CD4-positive, alpha-beta T cell treated with Interferon alpha-2 for 1 hour (primary cell): ENCODE data around the gene PLA2G3.

ENCODE experiments used
- DNase-seq, 2 donors: peaks; one replicate each; pipeline ENCODE4 v3.0.0-alpha.2; 2020 to 2022

The PLA2G3 gene

DNA sequence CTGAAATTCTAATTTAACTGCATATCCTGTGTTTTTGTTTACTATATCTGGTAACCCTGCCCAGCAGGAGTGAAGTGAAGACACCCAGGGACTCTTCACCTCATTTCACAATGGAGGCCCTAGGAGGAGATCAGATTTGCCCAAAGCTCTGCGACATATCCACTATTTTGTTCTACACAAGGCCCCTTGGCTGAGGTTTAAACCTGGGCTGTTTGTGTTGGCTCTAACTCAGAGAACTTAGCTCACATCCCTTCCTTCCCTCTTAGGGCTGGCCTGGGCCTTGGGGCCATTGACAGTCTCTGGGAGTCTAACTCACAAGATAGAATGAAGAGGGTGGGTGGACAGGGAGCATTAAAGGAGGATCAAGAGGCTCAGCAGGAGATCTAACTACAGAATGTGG lies 8.2 kb upstream of the PLA2G3 start:
- no peak for DNase-seq

DNA sequence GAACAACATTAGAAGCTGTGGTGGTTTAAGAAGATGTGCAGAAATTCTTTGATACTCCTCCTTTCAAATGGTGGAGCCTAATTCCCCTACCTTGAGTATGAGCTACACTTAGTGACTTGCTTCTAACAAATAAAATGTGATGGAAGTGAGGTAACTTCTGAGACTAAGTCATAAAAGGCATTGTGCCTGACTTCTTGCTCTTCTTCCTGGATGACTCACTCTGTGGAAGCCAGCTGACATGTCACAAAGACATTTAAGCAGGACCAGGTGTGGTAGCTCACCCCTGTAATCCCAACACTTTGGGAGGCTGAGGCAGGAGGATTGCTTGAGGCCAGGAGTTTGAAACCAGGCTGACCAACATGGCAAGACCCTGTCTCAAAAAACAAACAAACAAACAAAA lies 3.9 kb upstream of the PLA2G3 start:
- no peak for DNase-seq

DNA sequence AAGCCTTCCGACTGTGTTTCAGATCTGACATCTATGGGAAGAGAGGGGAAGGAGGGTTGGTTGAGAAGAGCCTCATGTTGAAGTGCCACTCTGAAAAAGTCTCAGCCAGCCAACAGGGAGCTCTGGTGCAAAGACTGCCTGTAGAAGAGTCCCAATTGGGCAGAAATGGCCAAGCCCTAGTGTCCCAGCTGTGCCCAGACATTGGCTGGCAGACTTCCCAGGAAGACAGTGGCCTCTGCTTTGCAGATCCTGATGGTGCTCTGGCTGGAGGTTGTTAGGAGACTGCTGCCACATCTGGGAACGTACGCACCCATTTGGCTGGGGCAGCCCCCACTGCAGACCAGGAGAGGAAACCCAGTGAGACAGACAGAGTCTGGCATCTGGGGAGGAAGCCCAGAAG lies 3.2 kb upstream of the PLA2G3 start:
- no peak for DNase-seq

DNA sequence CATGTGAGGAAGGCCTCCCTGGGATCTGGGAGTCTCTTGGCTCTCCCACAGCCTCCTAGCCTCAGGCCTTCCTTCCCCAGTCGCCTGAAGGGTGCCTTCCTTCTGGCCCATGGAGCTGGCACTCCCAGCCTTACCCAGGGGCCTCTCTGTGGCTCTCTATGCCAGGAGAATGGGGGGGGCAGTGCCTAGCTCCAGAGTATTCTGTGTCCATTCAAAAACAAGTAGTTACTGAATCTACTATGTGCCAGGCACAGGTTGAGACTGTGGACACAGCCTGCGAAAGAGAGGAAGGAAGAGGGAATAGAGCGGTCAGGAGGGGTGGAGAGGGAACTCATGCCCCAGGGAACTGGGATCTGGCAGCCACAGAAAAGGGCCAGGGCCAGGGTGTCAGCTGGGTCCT lies 2.7 kb upstream of the PLA2G3 start:
- no peak for DNase-seq

DNA sequence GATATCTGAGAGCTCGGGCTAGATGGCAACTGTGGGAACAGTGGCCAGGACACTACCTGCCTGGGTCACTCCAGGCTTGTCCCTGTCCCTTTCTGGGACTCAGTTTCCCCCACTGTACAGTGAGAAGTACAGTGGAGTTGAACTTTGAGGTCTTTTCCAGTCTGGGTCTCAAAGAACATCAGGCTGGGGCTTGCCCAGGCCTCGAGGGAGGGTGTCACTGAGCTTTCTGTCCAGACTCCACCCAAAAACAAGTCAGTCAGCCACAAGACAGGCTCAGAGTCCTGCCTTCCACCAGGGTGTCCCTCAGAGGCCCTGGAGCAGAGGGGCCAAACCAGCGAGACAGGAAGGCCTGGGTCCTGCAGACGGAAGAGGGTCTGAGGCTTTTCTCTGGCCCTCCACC lies 2.0 kb upstream of the PLA2G3 start:
- DNase-seq: no peak

DNA sequence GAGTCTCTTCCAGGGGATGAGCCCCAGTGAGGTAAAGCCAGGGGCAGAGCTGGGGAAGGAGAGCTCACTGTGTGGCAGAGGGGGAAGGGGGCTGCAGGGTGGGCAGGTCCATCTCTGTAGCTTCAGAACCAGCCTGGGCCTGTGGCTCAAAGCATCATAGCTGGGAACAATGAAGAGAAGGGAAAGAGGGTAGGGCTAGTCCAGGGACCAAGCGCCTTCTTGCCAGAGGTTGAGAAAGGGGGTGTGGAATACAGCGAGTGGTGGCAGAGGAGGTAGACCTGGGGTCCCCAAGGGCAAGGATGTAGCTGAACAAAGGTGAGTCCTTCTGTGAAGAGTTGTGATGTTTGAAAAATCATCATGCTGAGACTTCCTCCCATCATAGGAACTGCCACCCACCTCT lies 1.2 kb upstream of the PLA2G3 start:
- no peak for DNase-seq

DNA sequence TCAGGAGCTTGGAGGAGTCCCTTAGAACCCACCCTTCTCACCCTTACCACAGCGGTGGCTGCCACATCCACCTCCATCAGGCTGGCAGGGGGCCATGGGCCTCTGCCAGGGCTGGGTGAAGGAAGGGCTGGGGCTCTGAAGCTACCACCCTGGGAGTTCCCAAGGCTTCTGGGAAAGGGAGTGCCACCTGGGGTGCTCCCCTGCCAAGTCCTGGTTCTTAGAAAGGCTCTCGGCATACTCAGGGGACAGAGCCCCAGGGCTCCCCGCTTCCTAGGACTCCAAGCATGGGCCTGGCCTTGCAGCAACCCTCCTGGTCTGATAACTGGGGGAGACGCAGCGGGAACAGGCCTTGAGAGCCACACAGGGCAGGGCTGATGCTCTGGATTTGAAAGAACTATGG lies 438 bp upstream of the PLA2G3 start:
- no peak for DNase-seq

DNA sequence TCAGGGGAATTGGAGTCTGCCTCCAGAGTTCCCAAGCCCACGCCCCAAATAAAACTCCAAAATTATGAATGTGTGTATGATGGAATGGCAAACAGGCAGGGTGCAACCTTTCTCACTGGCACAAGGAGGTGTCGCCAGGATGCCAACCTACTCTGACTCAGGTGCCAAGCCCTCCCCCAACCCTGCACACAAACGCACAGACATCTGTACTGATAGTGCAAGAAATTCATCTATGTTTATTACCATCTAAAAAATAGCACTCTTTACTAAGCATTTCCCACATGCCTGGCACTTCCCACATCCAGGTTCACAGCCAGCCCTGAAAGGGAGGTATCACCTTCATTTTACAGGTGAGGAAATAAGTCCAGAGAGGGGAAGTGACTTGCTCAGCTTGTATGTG lies 1.2 kb downstream of the PLA2G3 start:
- no peak for DNase-seq

DNA sequence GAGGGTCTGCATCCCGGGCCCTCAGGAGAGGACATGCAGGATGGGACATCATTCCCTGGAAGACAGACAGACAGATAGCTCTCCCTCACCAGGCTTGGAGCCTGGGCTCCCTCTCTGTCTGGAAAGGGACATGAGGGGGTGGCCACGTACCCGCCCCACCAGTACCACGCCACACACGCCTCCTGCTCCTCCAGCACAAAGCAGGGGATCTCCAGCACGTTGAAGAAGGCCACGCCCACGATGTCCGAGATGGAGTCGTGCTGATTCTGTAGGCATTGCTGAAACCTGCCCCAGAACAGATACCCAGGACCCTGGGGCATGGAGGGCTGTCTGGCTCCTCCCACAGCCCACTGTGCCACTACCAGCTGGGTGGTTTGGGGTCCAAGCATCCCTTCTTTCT lies 2.2 kb downstream of the PLA2G3 start:
- no peak for DNase-seq

DNA sequence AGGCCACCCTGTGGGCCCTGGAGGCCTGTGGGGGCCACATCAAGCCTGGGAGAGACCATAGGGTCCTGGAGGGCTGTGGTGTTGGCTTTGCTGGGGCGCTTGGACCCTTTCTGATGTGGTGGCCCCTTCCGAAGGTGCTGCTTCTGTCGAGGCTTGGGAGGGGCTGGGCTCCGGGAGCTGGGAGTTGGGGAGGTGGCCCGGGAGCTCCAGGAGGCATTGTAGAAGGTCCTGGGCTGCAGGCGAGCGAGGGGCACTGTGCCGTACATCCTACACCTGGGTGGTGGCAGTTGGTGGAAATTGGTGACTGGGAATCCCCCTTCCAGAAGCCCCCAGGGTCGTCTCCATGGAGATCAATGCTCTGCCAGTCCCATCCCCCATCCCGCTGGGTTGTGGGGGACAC lies 2.6 kb downstream of the PLA2G3 start:
- no peak for DNase-seq

DNA sequence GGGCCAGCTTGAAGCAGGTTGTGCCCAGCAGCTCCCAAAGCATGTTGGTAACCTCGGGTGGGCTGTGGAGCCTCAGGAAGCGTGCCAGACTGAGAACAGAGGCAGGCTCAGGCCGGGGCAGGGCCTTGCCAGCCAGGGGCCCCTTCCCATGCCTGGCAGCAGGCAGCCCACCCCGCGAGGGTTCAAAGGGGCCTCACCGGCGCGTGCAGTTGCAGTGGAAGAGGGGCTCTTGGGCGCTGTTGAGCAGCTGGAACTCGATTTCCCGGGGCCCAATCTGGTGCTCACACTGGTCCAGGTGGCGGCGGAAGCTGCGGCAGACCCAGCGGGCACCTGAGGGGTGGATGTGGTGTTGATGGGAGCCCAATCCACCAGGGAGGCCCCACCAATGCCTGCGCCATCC lies 3.6 kb downstream of the PLA2G3 start:
- no peak for DNase-seq

DNA sequence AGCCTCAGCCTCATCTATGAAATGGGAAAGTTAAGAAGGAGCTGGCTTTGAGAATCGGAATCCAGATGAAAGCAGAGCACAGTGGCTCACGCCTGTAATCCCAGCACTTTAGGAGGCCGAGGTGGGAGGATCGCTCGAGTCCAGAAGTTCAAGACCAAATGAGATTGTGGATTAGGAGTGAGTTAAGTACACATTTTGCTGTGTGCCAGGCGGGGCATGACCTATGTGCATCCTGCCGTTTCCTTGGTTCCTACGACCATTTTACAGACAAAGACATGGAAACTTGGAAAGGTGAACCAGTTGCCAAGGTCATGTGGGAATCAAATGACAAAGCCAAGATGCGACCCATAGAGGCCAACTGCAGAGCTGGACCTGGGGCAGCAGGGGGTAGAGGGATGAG lies 4.2 kb downstream of the PLA2G3 start:
- DNase-seq: no peak

DNA sequence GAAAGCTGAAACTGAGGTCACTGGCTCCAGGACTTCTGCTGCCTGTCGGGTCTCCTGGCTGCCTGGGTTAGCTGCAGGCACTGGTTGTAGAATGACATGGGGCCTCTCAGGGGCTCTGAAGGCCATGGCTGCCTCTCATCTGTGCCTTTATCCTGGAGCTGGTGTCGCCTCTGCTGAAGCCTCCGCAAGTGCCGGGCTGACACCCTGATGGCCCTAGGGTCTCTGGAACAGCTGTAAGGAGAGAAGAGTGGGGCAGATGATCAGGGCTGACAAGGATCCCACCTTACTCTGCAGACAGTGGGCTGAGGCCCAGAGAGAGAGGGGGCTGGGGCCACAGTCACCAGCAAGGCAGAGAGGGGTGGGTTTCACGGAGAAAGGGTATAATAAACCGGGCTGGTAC lies 4.6 kb downstream of the PLA2G3 start:
- no peak for DNase-seq

DNA sequence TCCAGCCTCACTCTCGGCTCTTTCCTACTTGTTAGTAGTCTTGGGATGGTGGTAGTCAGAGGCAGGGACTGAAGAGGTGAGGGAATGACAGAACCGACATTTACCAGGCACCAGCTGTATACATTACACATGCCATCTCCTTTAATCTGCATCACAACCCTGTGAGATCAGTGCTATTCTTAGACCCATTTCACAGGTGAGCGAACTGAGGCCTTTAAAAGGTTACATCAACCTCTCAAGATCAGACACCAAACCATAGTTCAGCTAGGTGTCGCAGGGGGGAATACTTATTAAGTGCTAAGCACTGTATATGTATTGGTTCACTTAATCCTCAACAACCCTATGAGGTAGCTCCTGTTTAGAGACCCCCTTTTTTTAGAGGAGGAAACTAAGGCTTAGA lies 5.6 kb downstream of the PLA2G3 start:
- no peak for DNase-seq

DNA sequence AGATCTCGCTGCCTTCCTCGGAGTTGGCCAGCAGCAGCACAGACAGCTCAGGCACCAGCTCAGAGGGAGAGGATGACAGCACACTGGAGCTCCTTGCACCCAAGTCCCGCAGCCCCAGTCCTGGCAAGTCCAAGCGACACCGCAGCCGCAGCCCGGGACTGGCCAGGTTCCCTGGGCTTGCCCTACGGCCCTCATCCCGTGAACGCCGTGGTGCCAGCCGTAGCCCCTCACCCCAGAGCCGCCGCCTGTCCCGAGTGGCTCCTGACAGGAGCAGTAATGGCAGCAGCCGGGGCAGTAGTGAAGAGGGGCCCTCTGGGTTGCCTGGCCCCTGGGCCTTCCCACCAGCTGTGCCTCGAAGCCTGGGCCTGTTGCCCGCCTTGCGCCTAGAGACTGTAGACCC lies 6.4 kb downstream of the PLA2G3 start:
- DNase-seq: no peak

DNA sequence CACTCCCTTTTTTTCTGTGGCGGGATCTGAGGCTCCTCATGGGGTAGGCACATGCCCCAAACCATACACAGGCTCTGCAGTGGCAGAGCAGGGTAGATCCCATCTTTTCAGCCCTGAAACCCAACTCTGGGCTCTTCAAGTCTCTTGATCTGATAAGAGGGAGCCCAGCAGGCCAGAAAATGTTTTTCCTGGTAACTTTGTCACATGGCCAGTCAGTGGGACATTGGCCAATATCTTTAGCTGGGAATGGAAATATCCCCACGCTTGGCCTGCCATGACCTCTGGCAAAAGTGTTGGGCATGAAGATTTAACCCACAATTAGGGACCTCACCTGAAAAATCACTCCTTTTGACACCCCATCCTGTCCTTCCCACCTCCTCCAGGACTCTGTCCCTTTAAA lies 9.4 kb downstream of the PLA2G3 start:
- DNase-seq: no peak

DNA sequence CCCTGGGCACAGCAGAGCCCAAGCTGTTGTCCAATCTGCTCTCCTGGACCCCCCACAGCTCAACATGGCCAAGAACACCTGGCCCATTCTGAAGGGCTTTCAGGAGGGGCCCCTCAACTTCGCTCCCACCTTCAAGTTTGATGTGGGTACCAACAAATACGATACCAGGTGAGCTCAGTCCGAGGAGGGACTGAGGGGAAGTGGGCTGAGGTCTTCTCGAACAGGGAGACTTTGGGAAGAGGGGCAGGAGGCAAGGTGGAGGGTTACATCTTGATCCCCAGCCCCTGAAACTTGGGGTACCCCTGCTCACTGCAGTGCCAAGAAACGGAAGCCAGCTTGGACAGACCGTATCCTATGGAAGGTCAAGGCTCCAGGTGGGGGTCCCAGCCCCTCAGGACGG lies 12.2 kb downstream of the PLA2G3 start:
- no peak for DNase-seq

DNA sequence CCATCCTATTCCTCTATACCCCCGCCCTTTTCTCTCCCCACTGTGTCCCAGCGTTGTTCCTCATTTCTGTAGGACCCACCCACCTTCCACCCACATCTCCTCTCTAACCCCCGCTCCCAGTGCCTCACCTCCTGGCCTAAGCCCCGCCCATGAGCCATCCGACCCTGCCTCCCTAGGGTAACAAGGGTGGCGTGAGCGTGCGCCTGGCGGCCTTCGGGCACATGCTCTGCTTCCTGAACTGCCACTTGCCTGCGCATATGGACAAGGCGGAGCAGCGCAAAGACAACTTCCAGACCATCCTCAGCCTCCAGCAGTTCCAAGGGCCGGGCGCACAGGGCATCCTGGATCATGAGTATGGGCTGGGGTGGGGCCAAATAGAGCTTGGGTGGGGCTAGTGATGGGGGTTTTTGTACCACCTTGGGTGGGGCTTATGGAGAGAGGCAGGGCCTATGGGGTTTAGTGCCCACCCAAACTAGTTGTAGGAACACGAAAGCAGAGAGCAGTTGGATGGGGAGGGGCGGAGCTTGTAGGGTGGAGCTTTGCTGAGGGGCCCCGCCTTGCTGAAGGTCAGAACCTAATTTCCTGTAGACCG lies 13.0 kb downstream of the PLA2G3 start:
- DNase-seq: no peak

DNA sequence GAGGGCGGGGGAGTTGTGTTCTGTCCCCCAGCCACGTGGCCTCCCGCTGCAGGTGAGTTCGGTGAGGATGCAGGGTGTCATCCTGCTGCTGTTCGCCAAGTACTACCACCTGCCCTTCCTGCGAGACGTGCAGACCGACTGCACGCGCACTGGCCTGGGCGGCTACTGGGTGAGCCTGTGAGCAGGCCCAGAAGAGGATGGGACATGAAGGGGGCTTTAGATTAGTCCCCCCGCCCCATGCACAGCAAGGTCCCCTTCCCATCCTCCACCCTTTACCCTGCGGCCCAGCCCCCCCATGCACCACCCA lies 13.5 kb downstream of the PLA2G3 start:
- DNase-seq: no peak

DNA sequence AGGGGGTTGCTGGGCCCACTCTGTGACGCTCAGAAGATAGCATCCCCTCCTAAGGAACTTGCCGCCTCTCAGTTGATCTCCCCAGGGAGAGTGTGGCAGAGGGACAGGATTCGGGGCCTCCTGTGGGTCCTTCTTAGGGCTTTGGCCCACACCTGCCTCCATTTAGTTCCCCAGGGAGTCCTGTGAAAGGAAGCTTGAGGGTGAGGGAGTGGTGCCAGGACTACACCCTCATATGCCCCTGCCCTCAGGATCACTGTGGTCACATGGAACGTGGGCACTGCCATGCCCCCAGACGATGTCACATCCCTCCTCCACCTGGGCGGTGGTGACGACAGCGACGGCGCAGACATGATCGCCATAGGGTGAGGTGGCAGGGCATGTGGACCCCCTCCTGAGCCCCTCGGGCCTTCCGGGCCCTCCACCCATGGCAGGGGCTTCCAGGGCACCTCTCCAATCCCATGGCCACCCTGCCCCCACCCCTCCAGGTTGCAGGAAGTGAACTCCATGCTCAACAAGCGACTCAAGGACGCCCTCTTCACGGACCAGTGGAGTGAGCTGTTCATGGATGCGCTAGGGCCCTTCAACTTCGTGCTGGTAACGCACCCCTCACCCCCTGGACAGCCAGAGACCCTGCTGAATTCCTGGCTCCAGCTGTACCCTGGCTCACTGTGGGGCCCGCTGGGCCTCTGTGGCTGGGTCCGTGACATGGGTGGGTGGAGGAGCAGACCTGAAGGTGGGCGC lies 14.0 kb downstream of the PLA2G3 start:
- no peak for DNase-seq

DNA sequence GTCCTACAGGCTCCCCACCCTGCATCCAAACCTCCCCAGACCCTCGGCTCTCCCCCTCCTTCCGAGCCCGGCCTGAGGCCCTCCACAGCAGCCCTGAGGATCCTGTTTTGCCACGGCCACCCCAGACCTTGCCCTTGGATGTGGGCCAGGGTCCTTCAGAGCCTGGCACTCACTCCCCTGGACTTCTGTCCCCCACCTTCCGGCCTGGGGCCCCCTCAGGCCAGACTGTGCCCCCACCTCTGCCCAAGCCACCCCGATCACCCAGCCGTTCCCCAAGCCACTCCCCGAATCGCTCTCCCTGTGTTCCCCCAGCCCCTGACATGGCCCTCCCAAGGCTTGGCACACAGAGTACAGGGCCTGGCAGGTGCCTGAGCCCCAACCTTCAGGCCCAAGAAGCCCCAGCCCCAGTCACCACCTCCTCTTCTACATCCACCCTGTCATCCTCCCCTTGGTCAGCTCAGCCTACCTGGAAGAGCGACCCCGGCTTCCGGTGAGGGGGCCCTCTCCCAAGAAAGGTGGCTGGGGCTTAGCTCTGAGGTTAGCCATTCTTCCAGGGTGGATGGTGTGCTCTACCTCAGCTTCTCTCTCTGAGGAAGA lies 14.7 kb downstream of the PLA2G3 start:
- no peak for DNase-seq

DNA sequence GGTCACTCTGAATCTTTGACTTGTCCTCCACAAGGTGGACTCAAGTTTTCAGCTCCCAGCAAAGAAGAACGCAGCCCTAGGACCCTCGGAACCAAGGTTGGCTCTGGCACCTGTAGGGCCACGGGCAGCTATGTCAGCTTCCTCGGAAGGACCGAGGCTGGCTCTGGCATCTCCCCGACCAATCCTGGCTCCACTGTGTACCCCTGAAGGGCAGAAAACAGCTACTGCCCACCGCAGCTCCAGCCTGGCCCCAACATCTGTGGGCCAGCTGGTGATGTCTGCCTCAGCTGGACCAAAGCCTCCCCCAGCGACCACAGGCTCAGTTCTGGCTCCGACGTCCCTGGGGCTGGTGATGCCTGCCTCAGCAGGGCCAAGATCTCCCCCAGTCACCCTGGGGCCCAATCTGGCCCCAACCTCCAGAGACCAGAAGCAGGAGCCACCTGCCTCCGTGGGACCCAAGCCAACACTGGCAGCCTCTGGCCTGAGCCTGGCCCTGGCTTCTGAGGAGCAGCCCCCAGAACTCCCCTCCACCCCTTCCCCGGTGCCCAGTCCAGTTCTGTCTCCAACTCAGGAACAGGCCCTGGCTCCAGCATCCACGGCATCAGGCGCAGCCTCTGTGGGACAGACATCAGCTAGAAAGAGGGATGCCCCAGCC lies 15.4 kb downstream of the PLA2G3 start:
- no peak for DNase-seq

DNA sequence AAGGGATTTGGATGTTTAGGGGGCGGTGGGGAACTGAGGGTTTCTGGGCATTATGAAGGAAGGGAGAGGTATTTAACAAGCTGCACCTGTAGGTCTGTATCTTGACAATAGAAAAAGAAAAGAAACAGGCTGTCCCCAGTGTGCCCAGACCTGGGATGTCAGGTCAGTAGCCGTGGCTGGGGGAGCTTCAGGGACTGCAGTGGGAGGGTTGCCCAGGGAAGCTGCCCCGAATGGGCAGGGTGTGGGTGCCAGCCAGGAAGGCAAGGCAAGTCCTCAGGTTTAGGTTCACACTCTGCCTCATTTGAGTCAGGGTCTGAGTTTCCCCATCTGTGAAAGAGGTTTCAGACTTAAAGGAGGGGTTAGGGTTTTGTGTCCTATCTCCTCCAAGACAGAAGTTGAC lies 16.0 kb downstream of the PLA2G3 start:
- no peak for DNase-seq

DNA sequence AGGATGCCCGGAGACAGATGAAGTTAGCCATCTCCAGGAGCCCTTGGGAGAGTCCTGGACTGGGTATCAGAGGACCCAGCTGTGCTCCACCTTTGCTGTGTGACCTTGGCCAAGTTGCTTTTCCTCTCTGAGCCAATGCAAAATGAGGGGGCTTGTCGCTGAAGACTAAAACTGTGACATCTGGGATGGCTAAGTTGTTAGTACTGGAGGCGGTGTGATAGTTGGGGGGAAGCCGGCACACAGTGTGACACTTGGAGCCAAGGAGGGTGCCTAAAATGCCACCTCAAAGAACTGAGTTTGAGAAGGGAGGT lies 17.1 kb downstream of the PLA2G3 start:
- DNase-seq: no peak
